HepG2 (cell line): ENCODE results near the gene MT1A. TPM values are rescaled to one million over a fixed set of nuclear protein-coding genes. Genes with fewer than 3 reads are reported as not detected.

Source experiments
- AKAP8 ChIP-seq: sonication (generic); formaldehyde crosslinking; IDR thresholded peaks from 2 replicates; pipeline ENCODE4 v1.5.1; 2020; ENCODE audit warnings: mild to moderate bottlenecking, missing genetic modification reagents
- DZIP1 ChIP-seq: sonication (generic); formaldehyde crosslinking; IDR thresholded peaks from 2 replicates; pipeline ENCODE4 v1.5.0; 2020; ENCODE audit warnings: mild to moderate bottlenecking, missing genetic modification reagents
- NCOR1 ChIP-seq: fragments of 200-600 bp; sonication (generic); IDR thresholded peaks from 2 replicates; pipeline ENCODE4 v1.7.0; 2017; ENCODE audit warnings: antibody characterized with exemption, low read length, borderline replicate concordance
- RNF219 ChIP-seq: sonication (generic); formaldehyde crosslinking; IDR thresholded peaks from 2 replicates; pipeline ENCODE4 v1.5.0; 2020; ENCODE audit warnings: mild to moderate bottlenecking, missing genetic modification reagents
- SP2 ChIP-seq: sonication (generic); formaldehyde crosslinking; IDR thresholded peaks from 2 replicates; pipeline ENCODE4 v1.5.1; 2020; ENCODE audit warnings: mild to moderate bottlenecking, missing genetic modification reagents
- ZBTB39 ChIP-seq: sonication (generic); formaldehyde crosslinking; IDR thresholded peaks from 2 replicates; pipeline ENCODE4 v1.5.0; 2020; ENCODE audit warnings: missing genetic modification reagents
- ZNF292 ChIP-seq: sonication (generic); formaldehyde crosslinking; IDR thresholded peaks from 2 replicates; pipeline ENCODE4 v1.8.1; 2022; ENCODE audit warnings: mild to moderate bottlenecking, low read depth, missing genetic modification reagents, borderline replicate concordance
- ZNF354B ChIP-seq: sonication (generic); formaldehyde crosslinking; IDR thresholded peaks from 2 replicates; pipeline ENCODE4 v1.8.0; 2022; ENCODE audit warnings: mild to moderate bottlenecking, missing genetic modification reagents
- ZNF687 ChIP-seq: sonication (generic); formaldehyde crosslinking; IDR thresholded peaks from 2 replicates; pipeline ENCODE4 v1.5.1; 2020; ENCODE audit warnings: mild to moderate bottlenecking, missing genetic modification reagents, moderate library complexity
- ZNF7 ChIP-seq: IDR thresholded peaks from 2 replicates; pipeline ENCODE4 v1.6.1; 2016; ENCODE audit warnings: missing biosample characterization, missing genetic modification reagents
- ZNF776 ChIP-seq: sonication (generic); formaldehyde crosslinking; IDR thresholded peaks from 2 replicates; pipeline ENCODE4 v1.4.0; 2020; ENCODE audit warnings: mild to moderate bottlenecking, missing genetic modification reagents
- ZSCAN5A ChIP-seq: sonication (generic); formaldehyde crosslinking; IDR thresholded peaks from 2 replicates; pipeline ENCODE4 v1.8.0; 2022; ENCODE audit warnings: mild to moderate bottlenecking, missing genetic modification reagents, borderline replicate concordance
- polyA plus RNA-seq, 8 experiments: library from polyadenylated mRNA; depleted of rRNA in 3 of 8; stranded (reverse) in 7 of 8; unstranded in 1 of 8; fragments of >200 nt; fragmentation: Illumina TruSeq in 4 of 8; extraction: Trizol in 4 of 8; gene quantifications; 2 replicates each; pipeline versions ENCODE4 v1.2.1 to v1.2.3, GENCODE V29; 2011 to 2016; ENCODE audit warnings: low read depth in 4 of 8, missing spikeins in 1 of 8, mixed read lengths in 1 of 8; ENCODE audit not compliant: insufficient read depth in 1 of 8
- total RNA-seq, 5 experiments: library from RNA; depleted of rRNA; stranded (reverse); fragments of >200 nt; fragmentation: Illumina TruSeq; extraction: Trizol; gene quantifications; 2 replicates each; pipeline ENCODE4 v1.2.3, GENCODE V29; 2016; ENCODE audit warnings: low read depth in 1 of 5

Gene MT1A
- total and polyA plus RNA-seq, 2 of the 13 experiments (the other 11 are each of a cell fraction or from before 2014, with no cell fraction given), result 8.3 to 10.4 TPM

GRCh38 chr16:56657555-56658326 lies 19.3 kb downstream of the MT1A start, which contains the start of gene MT1F (continued):
- TF ChIP-seq RNF219, result no peak
- 0 out of 2 replicates have a peak, but pooled peaks have one; percentile 74 for TF ChIP-seq AKAP8 (CRISPR knock-in tag)
- no peak; the same call in 1 of the 2 replicates for TF ChIP-seq ZNF292
- TF ChIP-seq DZIP1 (CRISPR knock-in tag), result peak; percentile 69; the same call in 1 of the 2 replicates
- peak; percentile 69; the same call in 1 of the 2 replicates for TF ChIP-seq ZNF776 (CRISPR knock-in tag)
- peak; percentile 68 for TF ChIP-seq ZNF687 (CRISPR knock-in tag)
- TF ChIP-seq ZNF7 (CRISPR knock-in tag), result no peak
- no peak for TF ChIP-seq SP2 (CRISPR knock-in tag)
- TF ChIP-seq ZBTB39, result no peak
- TF ChIP-seq NCOR1, result no peak
- no peak for TF ChIP-seq ZNF354B
- no peak for TF ChIP-seq ZSCAN5A
